GM10266 (cell line): ENCODE data around the gene CIPC.

Experiments used
- DNase-seq: peaks from one replicate; pipeline ENCODE4 v3.0.0; 2012; ENCODE audit errors: extremely low spot score
- TF ChIP-seq, protein P1 (sequence below): IDR thresholded peaks from 2 replicates; pipeline ENCODE4 v1.5.1; 2012; ENCODE audit warnings: mild to moderate bottlenecking, low read depth; ENCODE audit not compliant: control insufficient read depth, insufficient read depth; ENCODE audit errors: missing control alignments

The CIPC gene

DNA sequence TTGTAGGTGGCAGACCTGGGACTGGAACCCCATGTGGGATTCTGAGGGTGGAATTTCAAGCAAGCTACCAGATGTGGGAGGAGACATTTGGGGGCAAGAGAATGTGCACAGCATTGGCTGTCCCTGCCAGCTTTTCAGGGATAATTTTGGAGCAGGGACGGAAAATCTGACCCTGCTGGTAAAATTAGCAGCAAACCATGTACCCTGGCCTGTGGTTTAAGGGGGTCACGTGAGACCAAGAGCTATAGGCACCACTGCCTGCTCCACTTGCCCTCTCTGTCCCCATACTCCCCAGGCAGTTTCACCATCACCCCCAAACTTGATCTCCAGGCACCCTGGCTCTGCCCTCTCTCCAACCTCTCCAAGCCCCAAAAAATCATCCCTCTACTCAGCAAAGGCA, 57.0 kb downstream of the CIPC start:
- TF ChIP-seq, protein P1, sequence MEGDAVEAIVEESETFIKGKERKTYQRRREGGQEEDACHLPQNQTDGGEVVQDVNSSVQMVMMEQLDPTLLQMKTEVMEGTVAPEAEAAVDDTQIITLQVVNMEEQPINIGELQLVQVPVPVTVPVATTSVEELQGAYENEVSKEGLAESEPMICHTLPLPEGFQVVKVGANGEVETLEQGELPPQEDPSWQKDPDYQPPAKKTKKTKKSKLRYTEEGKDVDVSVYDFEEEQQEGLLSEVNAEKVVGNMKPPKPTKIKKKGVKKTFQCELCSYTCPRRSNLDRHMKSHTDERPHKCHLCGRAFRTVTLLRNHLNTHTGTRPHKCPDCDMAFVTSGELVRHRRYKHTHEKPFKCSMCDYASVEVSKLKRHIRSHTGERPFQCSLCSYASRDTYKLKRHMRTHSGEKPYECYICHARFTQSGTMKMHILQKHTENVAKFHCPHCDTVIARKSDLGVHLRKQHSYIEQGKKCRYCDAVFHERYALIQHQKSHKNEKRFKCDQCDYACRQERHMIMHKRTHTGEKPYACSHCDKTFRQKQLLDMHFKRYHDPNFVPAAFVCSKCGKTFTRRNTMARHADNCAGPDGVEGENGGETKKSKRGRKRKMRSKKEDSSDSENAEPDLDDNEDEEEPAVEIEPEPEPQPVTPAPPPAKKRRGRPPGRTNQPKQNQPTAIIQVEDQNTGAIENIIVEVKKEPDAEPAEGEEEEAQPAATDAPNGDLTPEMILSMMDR: no peak
- no peak for DNase-seq

DNA sequence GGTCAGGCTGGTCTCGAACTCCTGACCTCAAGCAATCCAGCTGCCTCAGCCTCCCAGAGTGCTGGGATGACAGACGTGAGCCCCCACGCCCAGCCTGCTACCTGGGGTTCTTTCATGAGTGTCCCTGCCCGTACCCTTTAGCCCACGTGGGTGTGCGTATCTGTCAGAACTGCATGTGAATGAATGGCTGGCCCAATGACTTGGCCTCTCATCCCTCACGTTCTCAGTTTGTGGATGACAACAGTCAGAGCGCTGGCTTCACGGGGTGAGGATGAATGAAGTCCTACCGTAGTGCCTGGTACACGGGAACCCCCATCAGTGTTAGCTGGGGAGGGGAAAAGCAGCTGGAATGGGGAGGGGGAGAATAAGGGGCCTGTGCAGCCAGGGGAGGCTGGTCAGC, 59.7 kb downstream of the CIPC start:
- TF ChIP-seq, protein P1: no peak
- no peak for DNase-seq

DNA sequence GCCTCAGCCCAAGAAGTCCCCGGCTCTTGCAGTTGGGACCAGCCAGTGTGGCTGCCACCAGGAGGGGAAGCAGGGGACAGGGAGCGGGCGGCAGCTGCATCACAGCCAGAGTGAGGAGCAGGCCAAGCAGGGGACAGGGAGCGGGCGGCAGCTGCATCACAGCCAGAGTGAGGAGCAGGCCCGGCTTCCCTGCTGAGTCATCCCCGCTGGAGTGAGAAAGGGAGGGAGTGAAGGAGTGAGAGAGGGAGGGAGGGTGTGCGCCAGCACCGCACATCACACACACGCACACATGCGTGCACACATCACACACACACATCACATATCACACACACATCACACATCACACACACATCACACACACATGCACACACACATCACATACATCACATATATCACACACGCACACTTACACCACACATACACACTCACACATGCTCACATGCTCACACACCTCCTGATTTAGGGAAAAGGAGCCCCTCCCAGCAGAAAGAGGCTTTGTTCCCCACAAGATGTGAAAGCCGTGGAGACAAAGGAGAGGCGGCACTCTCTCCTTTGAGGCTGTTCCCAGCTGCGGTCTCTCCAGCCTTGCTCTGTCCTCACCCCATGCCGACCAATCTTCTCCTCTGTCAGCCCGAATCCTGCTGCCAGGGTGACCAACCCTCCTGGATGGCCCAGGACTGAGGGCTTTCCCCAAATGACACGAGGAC, 60.3 kb downstream of the CIPC start:
- TF ChIP-seq, protein P1: no peak
- peak; percentile 6 for DNase-seq

DNA sequence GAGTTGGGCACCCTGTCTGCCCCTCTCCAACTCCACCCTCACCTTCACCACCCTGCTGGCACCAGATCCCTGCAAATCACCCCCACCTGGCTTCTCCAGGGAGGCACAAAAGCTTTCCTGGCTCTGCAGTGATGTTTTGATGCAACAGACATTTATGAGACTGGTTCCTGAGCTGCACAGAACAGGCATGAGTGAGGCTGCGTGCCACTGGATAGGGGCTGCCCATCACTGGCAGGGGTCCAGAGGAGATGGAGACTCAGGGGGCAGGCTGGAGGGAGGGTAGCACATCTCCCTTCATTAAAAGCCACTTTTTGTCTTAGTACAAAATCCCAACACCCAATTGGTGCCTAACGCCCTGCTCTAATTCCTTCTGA, 60.8 kb downstream of the CIPC start:
- DNase-seq: no peak

DNA sequence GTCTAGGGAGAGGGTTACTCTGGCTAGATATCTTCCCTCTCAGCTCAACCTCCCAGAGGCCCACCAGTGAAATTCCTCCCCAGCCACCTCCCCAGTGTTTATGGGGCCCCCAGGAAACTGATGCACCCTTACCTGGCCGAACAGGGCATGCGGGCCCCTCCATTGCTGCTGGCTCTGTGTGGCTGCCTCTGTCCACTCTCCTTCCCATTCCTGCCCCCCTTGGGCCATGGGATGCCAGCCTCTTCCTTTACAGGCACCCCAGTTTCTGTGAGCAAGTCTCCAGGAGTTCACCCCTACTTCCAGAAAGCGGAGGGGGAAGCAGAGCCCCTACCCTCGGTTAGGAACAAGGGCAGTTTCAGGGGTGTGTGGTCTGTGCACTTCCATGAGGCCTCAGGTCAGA, 63.0 kb downstream of the CIPC start:
- DNase-seq: no peak

More for the DNA sequence above, 60.8 kb downstream of the CIPC start:
- TF ChIP-seq, protein P1: no peak

More for the DNA sequence above, 63.0 kb downstream of the CIPC start:
- TF ChIP-seq, protein P1: no peak
